Measurements from ENCODE around the gene TCAP. TPM values are rescaled to one million over a fixed set of nuclear protein-coding genes. Genes with fewer than 3 reads are reported as not detected.
A peak's percentile ranks its signal among the peaks of the same experiment; 100 is the strongest.

The TCAP gene
- total and polyA plus RNA-seq, 2 experiments from 2014 or later: 0.61 to 2.1 TPM

- TF ChIP-seq STAT1 (IDR thresholded peaks at IDR 0.05; ENCODE audit: unreplicated experiment): no peak
Observed at GRCh38 chr17:39653316-39653661, 11.9 kb upstream of the TCAP start (continued).

GRCh38 chr17:39653662-39654331 is 11.4 kb upstream of the TCAP start:
- Mint-ChIP-seq H3K4me1 (peaks cover 58% of the 10 kb centered on the region), H3K27ac (peak overlapping the region; percentile 86), H3K27me3 (ENCODE audit: insufficient read depth, low read depth, poor library complexity) (peaks cover 18% of the 10 kb centered on the region), H3K4me3 (peak overlapping the region; percentile 39; the same call in 2 of the 3 replicates), H3K9me3 (no peaks in the 10 kb centered on the region; the same call in 2 of the 3 replicates), H3K36me3 (ENCODE audit: low read depth) (peaks cover 10% of the 10 kb centered on the region)
- Histone ChIP-seq H3K79me2 (replicated peaks; ENCODE audit: insufficient read depth) (peaks cover 5% of the 10 kb centered on the region; the same call in 1 of the 2 replicates), H3K27me3 (ENCODE audit: insufficient read depth) (no peaks in the 10 kb centered on the region), H2AFZ (no peak overlapping the region), H4K20me1 (replicated peaks; ENCODE audit: insufficient read depth) (peaks cover 10% of the 10 kb centered on the region), H3K4me2 (no peak overlapping the region), H3F3A (replicated peaks; ENCODE audit: low read depth) (peaks cover 13% of the 10 kb centered on the region; the same call in 1 of the 2 replicates), H3K4me3 (no peak overlapping the region), H3K36me3 (ENCODE audit: insufficient read depth) (no peaks in the 10 kb centered on the region), H3K9me2 (ENCODE audit: insufficient read depth) (no peaks in the 10 kb centered on the region), H3K4me1 (ENCODE audit: insufficient read depth) (peaks cover 18% of the 10 kb centered on the region), H3K27ac (ENCODE audit: low read depth) (no peak overlapping the region)
- peak; percentile 89 for DNase-seq (ENCODE audit: low spot score)
- peak; percentile 72 for ATAC-seq
- TF ChIP-seq CTCF (conservative IDR thresholded peaks at IDR 0.05; ENCODE audit: low read depth in 2 of 2): peak; percentile 95 to 97
- no peak for TF ChIP-seq NANOG (IDR thresholded peaks at IDR 0.05; ENCODE audit: borderline replicate concordance)

GRCh38 chr17:39655105-39655504 is 10.0 kb upstream of the TCAP start:
- Mint-ChIP-seq H3K27ac (no peak overlapping the region), H3K4me1 (peaks cover 51% of the 10 kb centered on the region), H3K9me3 (no peaks in the 10 kb centered on the region; the same call in 2 of the 3 replicates), H3K36me3 (ENCODE audit: low read depth) (peaks cover 10% of the 10 kb centered on the region), H3K27me3 (ENCODE audit: insufficient read depth, low read depth, poor library complexity) (peaks cover 18% of the 10 kb centered on the region), H3K4me3 (no peak overlapping the region; the same call in 2 of the 3 replicates)
- Histone ChIP-seq H3K4me2 (no peak overlapping the region), H3K4me1 (ENCODE audit: insufficient read depth) (peaks cover 18% of the 10 kb centered on the region), H3F3A (replicated peaks; ENCODE audit: low read depth) (peaks cover 13% of the 10 kb centered on the region; the same call in 1 of the 2 replicates), H2AFZ (no peak overlapping the region), H3K79me2 (replicated peaks; ENCODE audit: insufficient read depth) (no peaks in the 10 kb centered on the region), H4K20me1 (replicated peaks; ENCODE audit: insufficient read depth) (peaks cover 10% of the 10 kb centered on the region), H3K9me2 (ENCODE audit: insufficient read depth) (no peaks in the 10 kb centered on the region), H3K27ac (ENCODE audit: low read depth) (no peak overlapping the region), H3K36me3 (ENCODE audit: insufficient read depth) (no peaks in the 10 kb centered on the region), H3K27me3 (ENCODE audit: insufficient read depth) (no peaks in the 10 kb centered on the region), H3K4me3 (no peak overlapping the region)
- ATAC-seq (no peak), DNase-seq (ENCODE audit: low spot score) (no peak)
- TF ChIP-seq EZH2phosphoT487 (IDR thresholded peaks at IDR 0.05; ENCODE audit: unreplicated experiment) (no peak), CREB1 (CRISPR knock-in tag; IDR thresholded peaks at IDR 0.05; ENCODE audit: low read depth) (no peak), STAT1 (IDR thresholded peaks at IDR 0.05; ENCODE audit: unreplicated experiment) (no peak), CTCF (conservative IDR thresholded peaks at IDR 0.05; ENCODE audit: low read depth in 2 of 2) (no peak), EZH2 (IDR thresholded peaks at IDR 0.05; ENCODE audit: low read depth, unreplicated experiment) (no peak), ZNF114 (CRISPR knock-in tag; IDR thresholded peaks at IDR 0.05) (no peak), JUNB (IDR thresholded peaks at IDR 0.05; ENCODE audit: unreplicated experiment) (no peak), POLR2AphosphoS5 (IDR thresholded peaks at IDR 0.05; ENCODE audit: low read depth) (no peak)
